Peyer's patch (tissue), 4 donors: ENCODE measurements around the gene PSORS1C2. TPM values are rescaled to one million over a fixed set of nuclear protein-coding genes. Genes with fewer than 3 reads are reported as not detected.
A peak's percentile ranks its signal among the peaks of the same experiment; 100 is the strongest.

Experiments
- DNase-seq, 3 donors: peaks; one replicate each; pipeline ENCODE4 v3.0.0-alpha.2; 2017 to 2019
- H3K27ac ChIP-seq, 4 donors: fragments of 200-600 bp; sonication (generic); one replicate each; pipeline ENCODE4 v1.5.1; 2016 to 2019
- H3K27me3 ChIP-seq, 2 donors: fragments of 200-600 bp; sonication (generic); one replicate each; pipeline ENCODE4 v1.5.1; 2019
- H3K36me3 ChIP-seq, 3 donors: fragments of 200-600 bp; sonication (generic); one replicate each; pipeline ENCODE4 v1.5.1; 2016 to 2019
- H3K4me1 ChIP-seq, 4 donors: fragments of 200-600 bp; sonication (generic); one replicate each; pipeline ENCODE4 v1.5.1; 2016 to 2019
- H3K4me3 ChIP-seq, 4 donors: fragments of 200-600 bp; sonication (generic); 1 replicate in 3 of 4; 2 replicates in 1 of 4; pipeline ENCODE4 v1.5.1; 2016 to 2019; ENCODE audit warnings: mild to moderate bottlenecking in 1 of 4
- H3K9me3 ChIP-seq, 4 donors: fragments of 200-600 bp; sonication (generic); one replicate each; pipeline ENCODE4 v1.5.1; 2016 to 2019; ENCODE audit warnings: mild to moderate bottlenecking in 1 of 4
- POLR2A ChIP-seq, 2 donors: fragments of 450-650 bp; IDR thresholded peaks; one replicate each; pipeline ENCODE4 v1.5.1; 2017; ENCODE audit warnings: antibody characterized with exemption in 2 of 2, mild to moderate bottlenecking in 2 of 2, moderate library complexity in 2 of 2
- total RNA-seq, 4 donors: library from RNA; depleted of rRNA; stranded (reverse); fragments of >200 nt; gene quantifications; one replicate each; pipeline ENCODE4 v1.1.0, GENCODE V29; 2016
- TF ChIP-seq, protein P1 (sequence below), 6 experiments: fragments of 450-650 bp in 4 of 6; fragments of 200-600 bp in 2 of 6; sonication (generic) in 1 of 6; IDR thresholded peaks; one replicate each; pipeline ENCODE4 v1.5.1; 2017 to 2019; ENCODE audit warnings: antibody characterized with exemption in 6 of 6, mild to moderate bottlenecking in 3 of 6, moderate library complexity in 1 of 6

The PSORS1C2 gene
- total RNA-seq, 4 donors from 2014 or later = not detected

DNA sequence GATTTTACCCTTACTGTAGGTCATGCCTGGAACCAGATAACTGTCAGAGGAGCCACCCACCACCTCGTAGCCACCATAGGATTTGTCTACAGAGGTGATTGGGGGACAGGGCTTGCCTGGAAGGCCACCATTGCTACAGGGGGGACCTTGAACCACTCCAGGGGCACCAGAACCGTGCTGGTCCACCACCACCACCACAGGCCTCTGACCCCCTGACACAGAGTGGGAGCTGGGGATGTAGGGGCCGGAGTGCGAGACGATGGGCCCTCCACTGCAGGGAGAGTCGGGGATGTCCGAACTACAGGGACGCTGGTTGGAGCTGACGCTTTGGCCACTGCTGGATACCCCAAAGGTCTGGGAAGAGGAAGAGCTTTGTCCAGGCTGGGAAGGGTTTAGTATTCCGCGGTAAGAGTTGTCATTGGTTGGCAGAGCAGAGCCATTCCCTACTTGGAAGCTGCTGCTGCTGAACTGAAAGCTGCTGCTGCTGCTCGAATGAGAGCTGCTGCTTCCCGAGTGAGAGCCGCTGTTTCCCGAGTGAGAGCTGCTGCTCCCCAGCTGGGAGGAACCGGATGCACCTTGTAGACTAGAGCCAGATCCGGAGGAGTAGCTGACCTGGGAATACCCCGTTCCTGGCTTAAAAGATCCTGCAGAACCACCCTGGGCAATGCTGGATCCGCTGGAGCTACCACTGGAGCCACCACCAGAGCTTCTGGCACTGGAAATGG lies 22.0 kb downstream of the PSORS1C2 start:
- Histone ChIP-seq H3K36me3 (no peaks in the 10 kb centered on the region), H3K4me1 (peaks cover 0 to 12% (median 0%) of the 10 kb centered on the region in 4 donors), H3K27ac (peak overlapping the region in 1 of 4 donors; percentile 25), H3K27me3 (no peaks in the 10 kb centered on the region), H3K4me3 (peak overlapping the region in 1 of 4 donors; percentile 9), H3K9me3 (no peaks in the 10 kb centered on the region)
- TF ChIP-seq POLR2A (IDR thresholded peaks at IDR 0.05) = no peak
- TF ChIP-seq, protein P1, sequence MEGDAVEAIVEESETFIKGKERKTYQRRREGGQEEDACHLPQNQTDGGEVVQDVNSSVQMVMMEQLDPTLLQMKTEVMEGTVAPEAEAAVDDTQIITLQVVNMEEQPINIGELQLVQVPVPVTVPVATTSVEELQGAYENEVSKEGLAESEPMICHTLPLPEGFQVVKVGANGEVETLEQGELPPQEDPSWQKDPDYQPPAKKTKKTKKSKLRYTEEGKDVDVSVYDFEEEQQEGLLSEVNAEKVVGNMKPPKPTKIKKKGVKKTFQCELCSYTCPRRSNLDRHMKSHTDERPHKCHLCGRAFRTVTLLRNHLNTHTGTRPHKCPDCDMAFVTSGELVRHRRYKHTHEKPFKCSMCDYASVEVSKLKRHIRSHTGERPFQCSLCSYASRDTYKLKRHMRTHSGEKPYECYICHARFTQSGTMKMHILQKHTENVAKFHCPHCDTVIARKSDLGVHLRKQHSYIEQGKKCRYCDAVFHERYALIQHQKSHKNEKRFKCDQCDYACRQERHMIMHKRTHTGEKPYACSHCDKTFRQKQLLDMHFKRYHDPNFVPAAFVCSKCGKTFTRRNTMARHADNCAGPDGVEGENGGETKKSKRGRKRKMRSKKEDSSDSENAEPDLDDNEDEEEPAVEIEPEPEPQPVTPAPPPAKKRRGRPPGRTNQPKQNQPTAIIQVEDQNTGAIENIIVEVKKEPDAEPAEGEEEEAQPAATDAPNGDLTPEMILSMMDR (IDR thresholded peaks at IDR 0.05) = no peak
- DNase-seq = peak in 1 of 3 donors; percentile 45

DNA sequence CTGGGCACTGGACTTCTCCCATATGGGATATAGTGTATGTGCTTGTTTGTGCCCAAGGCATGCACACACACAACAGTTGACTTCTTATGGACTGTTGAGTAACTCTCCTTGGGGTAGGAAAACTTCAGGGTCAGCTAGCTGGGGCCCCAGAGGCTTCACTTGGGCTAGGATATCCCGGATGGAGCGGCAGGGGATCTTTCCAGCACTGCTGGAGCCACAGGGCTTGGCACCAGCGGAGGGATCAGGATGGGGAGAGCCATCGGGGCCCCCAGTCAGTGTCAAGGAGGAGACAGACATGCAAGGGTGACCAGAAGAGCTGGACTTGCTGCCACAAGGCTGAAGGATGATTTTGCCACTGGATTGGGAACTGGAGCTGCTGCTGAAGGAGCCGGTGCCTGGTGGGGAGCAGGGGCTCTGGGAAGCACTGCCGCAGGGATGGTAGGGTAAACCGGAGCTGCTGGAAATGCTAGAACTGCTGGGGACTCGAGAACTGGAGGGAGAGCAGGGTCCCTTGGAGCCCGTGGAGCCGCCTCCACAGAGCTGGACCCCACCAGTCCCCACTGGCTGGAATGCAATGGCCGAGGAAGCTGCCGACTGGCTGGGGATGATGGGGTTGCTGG lies 22.8 kb downstream of the PSORS1C2 start:
- Histone ChIP-seq H3K4me3 (no peak overlapping the region), H3K36me3 (no peaks in the 10 kb centered on the region), H3K27ac (no peak overlapping the region), H3K27me3 (no peaks in the 10 kb centered on the region), H3K9me3 (no peaks in the 10 kb centered on the region), H3K4me1 (peaks cover 0 to 12% (median 0%) of the 10 kb centered on the region in 4 donors)
- DNase-seq = peak in 1 of 3 donors; percentile 28
- TF ChIP-seq, protein P1 (IDR thresholded peaks at IDR 0.05) = no peak
- no peak for TF ChIP-seq POLR2A (IDR thresholded peaks at IDR 0.05)

DNA sequence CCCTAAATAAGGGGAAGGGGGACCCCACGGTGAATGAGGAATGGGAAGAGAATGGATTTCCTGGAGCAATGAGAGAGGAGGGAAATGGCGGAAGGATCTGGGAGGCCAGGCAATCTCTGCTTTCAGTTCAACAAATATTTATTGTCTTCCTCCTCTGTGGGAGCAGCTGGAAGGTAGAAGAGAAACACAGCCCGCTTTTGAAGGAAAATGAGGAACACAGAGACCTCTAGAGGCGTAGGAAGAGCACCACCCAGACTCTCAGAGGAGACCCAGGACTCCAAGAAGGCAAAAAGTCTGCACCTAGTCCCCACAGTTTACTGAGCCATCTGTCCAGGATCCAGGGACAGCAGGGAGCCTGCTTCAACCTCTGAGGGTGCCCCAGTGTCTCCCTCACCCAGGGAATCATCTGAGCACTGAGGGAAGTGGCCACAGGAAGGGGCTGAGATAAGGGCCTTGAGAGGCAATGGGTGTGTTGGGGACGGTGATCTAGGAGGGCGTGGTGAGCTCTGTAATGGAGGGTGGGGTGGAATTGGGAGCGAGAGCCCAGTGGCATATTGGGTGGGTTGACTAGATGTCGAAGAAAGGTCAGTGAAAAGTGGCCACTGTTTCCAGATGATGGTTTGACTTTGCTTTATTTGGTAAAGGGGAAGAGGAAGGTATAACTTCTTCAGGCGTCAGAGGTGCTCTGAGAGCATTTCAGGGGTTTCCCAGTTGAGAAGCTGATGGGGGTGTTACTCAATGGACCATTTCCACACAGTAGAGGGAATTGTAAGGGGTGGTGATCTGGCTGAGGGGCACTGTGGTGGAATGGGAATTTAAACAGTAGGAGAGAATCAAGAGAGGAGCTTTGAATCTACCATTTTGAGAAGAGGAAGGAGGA lies 23.7 kb downstream of the PSORS1C2 start:
- TF ChIP-seq, protein P1 (IDR thresholded peaks at IDR 0.05) = peak in 3 of 6 experiments; percentile 33 to 48 (median 42)
- TF ChIP-seq POLR2A (IDR thresholded peaks at IDR 0.05) = no peak
- Histone ChIP-seq H3K27me3 (no peaks in the 10 kb centered on the region), H3K27ac (peak overlapping the region in 3 of 4 donors; percentile 50 to 86 (median 85)), H3K4me1 (peaks cover 0 to 12% (median 0%) of the 10 kb centered on the region in 4 donors), H3K4me3 (peak overlapping the region in 2 of 4 donors; percentile 41 to 55), H3K9me3 (no peaks in the 10 kb centered on the region), H3K36me3 (no peaks in the 10 kb centered on the region)
- DNase-seq = peak in 1 of 3 donors; percentile 44

DNA sequence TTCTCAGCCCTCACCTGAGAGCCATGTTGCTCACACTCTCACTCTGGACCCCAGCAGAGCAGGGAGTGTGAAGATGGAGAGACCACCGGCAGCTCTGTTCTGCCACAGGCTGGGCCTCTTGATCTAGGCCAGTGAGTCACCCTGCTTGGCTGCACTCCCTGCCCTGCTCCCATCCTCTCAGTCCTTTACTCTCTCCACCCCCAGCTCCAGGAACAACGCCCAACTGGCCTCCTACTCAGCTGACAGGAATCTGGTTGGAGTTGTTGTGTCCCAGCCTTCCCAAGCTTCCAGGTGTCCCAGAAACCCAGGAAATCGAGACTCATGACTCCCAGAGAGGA lies 24.4 kb downstream of the PSORS1C2 start, which contains the start of gene PSORS1C1:
PSORS1C1 (plus strand) TSS at position 260 of the 338 bp plus-strand sequence. CDS start 14,833 bp downstream, outside the sequence.
- DNase-seq = peak in 2 of 3 donors; percentile 84 to 92
- TF ChIP-seq, protein P1 (IDR thresholded peaks at IDR 0.05) = no peak
- TF ChIP-seq POLR2A (IDR thresholded peaks at IDR 0.05) = peak; percentile 23 to 66
- Histone ChIP-seq H3K27me3 (no peaks in the 10 kb centered on the region), H3K4me1 (peaks cover 0 to 12% (median 0%) of the 10 kb centered on the region in 4 donors), H3K27ac (peak within 1 kb of the TSS in 3 of 4 donors; percentile 50 to 86 (median 85)), H3K36me3 (no peaks in the 10 kb centered on the region), H3K9me3 (no peaks in the 10 kb centered on the region), H3K4me3 (peak within 1 kb of the TSS in 2 of 4 donors; percentile 41 to 55)

DNA sequence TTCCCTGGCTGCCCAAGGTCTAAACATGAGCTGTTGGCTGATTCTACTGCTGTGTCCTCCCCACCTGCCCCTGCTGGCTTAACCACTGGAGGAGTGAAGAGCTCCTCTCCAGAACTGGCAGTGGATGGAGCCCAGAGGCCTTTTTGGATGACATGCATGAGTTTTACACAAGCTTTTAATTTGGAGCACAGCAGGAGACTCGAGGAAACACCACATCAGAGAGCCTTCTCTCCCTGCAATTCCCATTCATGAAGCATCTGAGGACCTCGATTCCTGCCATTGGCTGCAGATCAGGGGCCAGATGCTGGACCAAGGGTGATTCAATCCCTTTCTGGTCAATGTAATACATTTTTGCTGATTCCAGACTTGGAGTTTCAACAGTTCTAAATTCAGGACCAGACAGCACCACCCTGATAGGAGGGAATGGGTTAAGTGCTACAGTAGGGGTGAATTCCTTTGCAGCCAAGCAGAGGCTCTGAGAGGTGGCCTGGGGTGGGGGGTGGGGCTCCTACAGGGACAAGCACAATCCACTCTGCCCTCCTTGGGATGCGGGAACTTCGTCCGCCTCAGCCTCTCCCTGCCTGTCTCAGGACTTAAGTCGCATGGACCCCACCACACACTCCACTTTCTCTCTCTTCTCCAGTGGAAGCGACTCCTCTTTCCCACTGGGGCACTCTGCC lies 24.9 kb downstream of the PSORS1C2 start:
- H3K4me1 ChIP-seq = peaks cover 0 to 12% (median 0%) of the 10 kb centered on the region in 4 donors
- peak overlapping the region in 2 of 4 donors; percentile 85 to 86 for H3K27ac ChIP-seq
- H3K9me3 ChIP-seq = no peaks in the 10 kb centered on the region
- TF ChIP-seq, protein P1 (IDR thresholded peaks at IDR 0.05) = no peak
- no peak for TF ChIP-seq POLR2A (IDR thresholded peaks at IDR 0.05)
- no peak for DNase-seq
- no peaks in the 10 kb centered on the region for H3K36me3 ChIP-seq
- H3K4me3 ChIP-seq = no peak overlapping the region
- H3K27me3 ChIP-seq = no peaks in the 10 kb centered on the region
